GM19043 (cell line): Measurements from ENCODE around the gene SAP30BP.

Source experiments
- ATAC-seq: cut with Tn5 transposase; IDR thresholded peaks from one replicate; pipeline ENCODE4 v1.9.1; 2021; ENCODE audit warnings: low read depth; ENCODE audit not compliant: unreplicated experiment

SAP30BP gene

GRCh38 chr17:75706042-75706728, 39.0 kb downstream of the SAP30BP start:
- no peak for ATAC-seq

- no peak for ATAC-seq
Observed at GRCh38 chr17:75707079-75707571, 40.0 kb downstream of the SAP30BP start.

- ATAC-seq, result no peak
Observed at GRCh38 chr17:75712446-75712845, 45.3 kb downstream of the SAP30BP start.

- ATAC-seq, result no peak
Observed at GRCh38 chr17:75719732-75720131, 52.6 kb downstream of the SAP30BP start.

GRCh38 chr17:75720656-75721462, 53.7 kb downstream of the SAP30BP start, which contains the start of gene ITGB4:
Gene ITGB4 (plus strand): TSS chr17:75721459. CDS start chr17:75724704, 3,245 bp downstream.
- ATAC-seq, result no peak

- ATAC-seq, result no peak
Observed at GRCh38 chr17:75721463-75722011, 54.4 kb downstream of the SAP30BP start.

GRCh38 chr17:75722076-75722475, 54.9 kb downstream of the SAP30BP start:
- no peak for ATAC-seq

- ATAC-seq, result no peak
Observed at GRCh38 chr17:75722542-75723095, 55.5 kb downstream of the SAP30BP start.

- no peak for ATAC-seq
Observed at GRCh38 chr17:75723171-75723930, 56.2 kb downstream of the SAP30BP start.

GRCh38 chr17:75724016-75725003, 57.2 kb downstream of the SAP30BP start:
- no peak for ATAC-seq

GRCh38 chr17:75725504-75725903, 58.4 kb downstream of the SAP30BP start:
- no peak for ATAC-seq

GRCh38 chr17:75727391-75727790, 60.3 kb downstream of the SAP30BP start:
- ATAC-seq, result no peak

- no peak for ATAC-seq
Observed at GRCh38 chr17:75729351-75729750, 62.2 kb downstream of the SAP30BP start.

GRCh38 chr17:75730065-75730464, 62.9 kb downstream of the SAP30BP start:
- ATAC-seq, result no peak

GRCh38 chr17:75731086-75731715, 64.1 kb downstream of the SAP30BP start:
- no peak for ATAC-seq

- no peak for ATAC-seq
Observed at GRCh38 chr17:75731716-75732498, 64.8 kb downstream of the SAP30BP start.

- ATAC-seq, result no peak
Observed at GRCh38 chr17:75733471-75733870, 66.3 kb downstream of the SAP30BP start.
